SU-DHL-6 (cell line): ENCODE measurements around the gene RSF1.

Experiments
- H2AFZ ChIP-seq: fragments of 200-600 bp; sonication (generic); 2 replicates; pipeline ENCODE4 v1.6.1; 2014; ENCODE audit warnings: low read depth, mild to moderate bottlenecking, moderate library complexity, mixed read lengths, antibody characterized with exemption, low read length; ENCODE audit not compliant: severe bottlenecking
- H3F3A ChIP-seq: fragments of 200-600 bp; shearing (Covaris generic); 2 replicates; pipeline ENCODE4 v1.6.0; 2016; ENCODE audit warnings: antibody characterized with exemption, mild to moderate bottlenecking; ENCODE audit not compliant: insufficient read depth
- H3K27ac ChIP-seq: fragments of 200-600 bp; sonication (generic); 2 replicates; pipeline ENCODE4 v1.5.1; 2016; ENCODE audit warnings: low read depth, mild to moderate bottlenecking, low read length, moderate library complexity, mixed read lengths
- H3K27me3 ChIP-seq: fragments of 200-600 bp; sonication (generic), shearing (Covaris generic); 2 replicates; pipeline ENCODE4 v1.6.0; 2014; ENCODE audit warnings: mild to moderate bottlenecking, low read length
- H3K36me3 ChIP-seq: fragments of 200-600 bp; sonication (generic); 2 replicates; pipeline ENCODE4 v1.6.1; 2014; ENCODE audit warnings: mild to moderate bottlenecking, low read length, mixed read lengths
- H3K4me2 ChIP-seq: fragments of 300-600, 200-600 bp; shearing (Covaris generic), sonication (generic); 2 replicates; pipeline ENCODE4 v1.6.0; 2014; ENCODE audit warnings: low read length, low read depth, mild to moderate bottlenecking; ENCODE audit not compliant: poor library complexity, severe bottlenecking
- H3K4me3 ChIP-seq: fragments of 200-600 bp; sonication (generic); 2 replicates; pipeline ENCODE4 v1.5.1; 2014; ENCODE audit warnings: antibody characterized with exemption, low read length, mild to moderate bottlenecking, mixed read lengths; ENCODE audit not compliant: insufficient read depth, poor library complexity, severe bottlenecking
- H3K79me2 ChIP-seq: fragments of 200-600 bp; sonication (generic); 2 replicates; pipeline ENCODE4 v1.6.1; 2014; ENCODE audit warnings: mild to moderate bottlenecking, low read length, moderate library complexity; ENCODE audit not compliant: insufficient read depth
- H3K9ac ChIP-seq: fragments of 200-600 bp; sonication (generic); 2 replicates; pipeline ENCODE4 v1.7.0; 2014; ENCODE audit warnings: mild to moderate bottlenecking, low read length
- H3K9me2 ChIP-seq: fragments of 200-600 bp; sonication (generic); replicated peaks from 2 replicates; pipeline ENCODE4 v1.6.1; 2014; ENCODE audit warnings: low read length; ENCODE audit not compliant: insufficient read depth
- H3K9me3 ChIP-seq: fragments of 200-600 bp; sonication (generic); 2 replicates; pipeline ENCODE4 v1.6.1; 2014; ENCODE audit warnings: low read length, mixed read lengths; ENCODE audit not compliant: insufficient read depth
- H4K20me1 ChIP-seq: fragments of 200-600 bp; sonication (generic); 2 replicates; pipeline ENCODE4 v1.6.1; 2014; ENCODE audit warnings: low read depth, mild to moderate bottlenecking, antibody characterized with exemption, low read length, moderate library complexity, mixed read lengths
- CTCF ChIP-seq: fragments of 200-600 bp; sonication (generic); IDR thresholded peaks from one replicate; pipeline ENCODE4 v1.5.1; 2017; ENCODE audit warnings: antibody characterized with exemption, mild to moderate bottlenecking, low read length, moderate library complexity; ENCODE audit not compliant: insufficient read depth, poor library complexity, severe bottlenecking
- EZH2phosphoT487 ChIP-seq: fragments of 200-600 bp; sonication (generic), shearing (Covaris generic); conservative IDR thresholded peaks from 2 replicates; pipeline ENCODE4 v1.6.1; 2018; ENCODE audit warnings: mild to moderate bottlenecking, antibody characterized with exemption, low read length, moderate library complexity, mixed read lengths

RSF1 gene

GRCh38 chr11:77617892-77618291 lies 202.6 kb downstream of the RSF1 start:
- no peak overlapping the region for H3K9ac ChIP-seq
- H3K9me2 ChIP-seq = no peaks in the 10 kb centered on the region
- no peak overlapping the region for H2AFZ ChIP-seq
- no peak overlapping the region for H3K27ac ChIP-seq
- peaks cover 27% of the 10 kb centered on the region; the same call in 1 of the 2 replicates for H3K36me3 ChIP-seq
- no peaks in the 10 kb centered on the region for H3F3A ChIP-seq
- H3K4me3 ChIP-seq = no peak overlapping the region
- no peaks in the 10 kb centered on the region for H3K9me3 ChIP-seq
- no peaks in the 10 kb centered on the region for H3K27me3 ChIP-seq
- TF ChIP-seq CTCF (no peak), EZH2phosphoT487 (no peak)
- no peaks in the 10 kb centered on the region for H4K20me1 ChIP-seq
- no peaks in the 10 kb centered on the region for H3K79me2 ChIP-seq
- no peak overlapping the region for H3K4me2 ChIP-seq

GRCh38 chr11:77611921-77612320 lies 208.6 kb downstream of the RSF1 start:
- Histone ChIP-seq H3K9ac (no peak overlapping the region), H3K9me3 (no peaks in the 10 kb centered on the region), H3K9me2 (no peaks in the 10 kb centered on the region), H4K20me1 (no peaks in the 10 kb centered on the region), H3K27me3 (no peaks in the 10 kb centered on the region), H3F3A (no peaks in the 10 kb centered on the region; the same call in 1 of the 2 replicates), H3K27ac (no peak overlapping the region), H3K4me2 (no peak overlapping the region), H3K4me3 (no peak overlapping the region), H2AFZ (no peak overlapping the region), H3K36me3 (peaks cover 10% of the 10 kb centered on the region; the same call in 1 of the 2 replicates), H3K79me2 (no peaks in the 10 kb centered on the region)
- TF ChIP-seq CTCF (no peak), EZH2phosphoT487 (no peak)
